Measurements from ENCODE around the gene OR52E4.

The OR52E4 gene

DNA sequence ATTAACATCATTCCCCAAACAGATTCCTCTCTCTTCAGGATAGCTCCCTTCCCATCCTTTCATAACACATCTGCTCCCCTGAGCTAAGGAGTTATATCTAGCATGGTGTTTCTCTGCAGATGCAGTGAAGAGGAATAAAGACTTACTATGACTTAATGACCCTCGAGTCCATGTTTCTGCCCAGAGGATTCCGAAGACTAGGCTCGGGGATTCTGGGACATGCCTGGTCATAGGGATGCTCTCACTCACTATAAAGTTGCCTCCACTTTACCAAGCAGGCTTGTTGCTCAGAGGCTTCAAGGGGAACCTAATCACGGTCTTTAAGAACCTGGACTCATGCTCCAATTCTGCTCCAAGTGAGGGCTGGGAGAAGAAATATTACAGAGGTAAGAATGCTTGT, at the start of gene OR52E4:
TSS of gene OR52E4 (plus strand) at position 301 of the 400 bp plus-strand sequence. CDS start 3,664 bp downstream, outside the sequence.
- no peak for DNase-seq (ENCODE audit: extremely low read depth in 1 of 2, low read depth in 1 of 2)

DNA sequence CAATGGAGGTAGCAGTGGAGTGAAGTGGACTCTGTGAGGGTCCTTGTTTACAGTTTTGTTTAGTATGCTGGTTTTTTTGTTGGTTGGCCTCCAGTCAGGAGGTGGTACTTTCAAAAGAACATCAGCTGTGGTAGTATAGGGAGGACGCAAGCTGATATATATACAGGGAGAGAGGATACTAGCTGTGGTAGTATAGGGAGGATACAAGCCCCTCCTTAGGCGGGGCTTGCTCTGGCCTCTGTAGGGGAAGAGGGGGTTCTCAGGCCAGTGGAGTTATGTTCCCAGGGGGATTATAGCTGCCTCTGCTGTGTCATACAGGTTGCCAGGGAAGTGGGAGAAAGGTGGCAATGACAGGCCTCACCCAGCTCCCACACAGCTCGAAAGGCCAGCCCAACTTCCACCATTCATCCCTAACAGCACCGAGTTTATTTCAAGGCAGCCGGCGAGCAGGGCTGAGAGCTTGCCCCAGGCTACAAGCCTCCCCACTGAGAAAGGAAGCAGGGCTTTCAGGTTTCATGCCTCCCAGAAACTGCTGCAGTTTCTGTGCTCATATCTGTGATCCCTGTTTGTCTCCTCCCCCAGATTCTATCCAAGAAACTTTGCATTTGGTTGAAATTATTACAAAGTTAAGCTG, 49.1 kb upstream of the OR52E4 start:
- DNase-seq (ENCODE audit: extremely low read depth in 1 of 2, low read depth in 1 of 2), result no peak

DNA sequence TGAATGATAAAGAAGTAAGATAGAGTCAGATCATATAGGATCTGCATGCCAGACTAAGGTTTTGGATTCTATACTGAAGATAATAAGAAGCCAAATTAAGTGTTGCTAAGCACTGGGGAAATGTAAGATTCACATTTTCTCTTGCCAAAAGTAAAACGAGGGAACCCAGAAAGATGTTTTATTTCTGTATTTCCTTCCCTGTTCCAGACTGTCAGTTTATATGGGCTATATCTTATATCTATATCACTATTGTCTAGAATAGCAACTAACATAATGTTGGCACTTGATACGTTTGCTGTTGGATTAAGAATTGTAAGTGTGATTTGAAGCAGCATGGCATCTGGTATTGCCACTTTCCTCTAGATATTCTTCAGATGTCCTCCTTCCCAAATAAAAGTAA, 47.0 kb upstream of the OR52E4 start:
- DNase-seq (ENCODE audit: extremely low read depth in 1 of 2, low read depth in 1 of 2), result no peak

DNA sequence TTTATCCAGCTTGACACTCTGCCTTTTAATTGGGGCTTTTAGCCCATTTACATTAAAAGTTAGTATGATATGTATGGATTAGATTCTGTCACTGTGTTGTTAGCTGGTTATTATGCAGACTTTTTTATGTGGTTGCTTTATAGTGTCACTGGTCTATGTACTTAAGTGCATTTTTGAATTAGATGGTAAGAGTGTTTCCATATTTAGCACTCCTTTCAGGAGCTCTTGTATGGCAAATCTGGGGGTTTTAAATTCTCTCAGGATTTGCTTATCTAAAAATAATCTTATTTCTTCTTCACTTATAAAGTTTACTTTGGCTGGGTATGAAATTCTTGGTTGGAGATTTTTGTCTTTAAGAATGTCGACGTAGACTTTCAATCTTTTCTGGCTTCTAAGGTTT, 42.7 kb upstream of the OR52E4 start:
- no peak for DNase-seq (ENCODE audit: extremely low read depth in 1 of 2, low read depth in 1 of 2)

DNA sequence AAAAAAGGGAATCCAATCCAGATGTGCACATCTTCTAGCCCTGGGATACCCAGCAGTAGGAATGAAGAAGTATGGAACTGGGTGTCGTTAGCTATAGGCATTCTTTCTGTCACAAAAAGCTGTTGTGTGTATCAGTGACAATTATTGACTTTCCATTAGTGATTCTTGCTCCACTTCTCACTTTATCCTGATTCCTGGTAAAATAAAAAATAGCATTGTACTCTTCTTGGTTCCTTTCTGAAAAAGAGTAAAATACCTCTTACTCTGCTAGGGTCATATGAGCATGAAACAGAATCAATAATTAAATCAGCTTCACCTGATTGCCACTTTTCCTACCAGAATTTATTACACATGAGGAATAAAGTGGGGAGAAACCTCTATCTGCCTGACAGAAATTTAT, 38.6 kb upstream of the OR52E4 start, which contains the start of gene OR52E6:
TSS of gene OR52E6 (minus strand) at position 101 of the 400 bp plus-strand sequence. CDS start at position 101, 0 bp downstream.
- DNase-seq (ENCODE audit: extremely low read depth in 1 of 2, low read depth in 1 of 2), result no peak

DNA sequence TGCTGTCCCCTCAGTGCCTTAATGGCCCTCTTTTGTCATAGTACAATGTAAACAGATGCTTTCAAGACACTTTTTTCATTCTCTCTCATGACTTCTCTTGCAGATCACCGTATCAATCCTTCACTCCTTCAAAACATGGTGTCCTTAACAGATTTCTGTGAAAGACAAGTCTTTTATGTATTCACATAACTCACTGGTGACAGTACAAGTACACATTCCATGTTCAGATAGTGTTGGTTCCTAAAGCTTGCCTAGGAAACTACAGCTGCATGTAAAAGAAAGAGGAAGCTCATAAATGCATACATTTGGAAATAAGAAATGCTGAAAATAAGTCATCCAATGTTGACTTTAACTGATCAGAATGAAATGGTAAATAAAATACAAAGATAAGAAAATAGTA, 33.7 kb upstream of the OR52E4 start:
- no peak for DNase-seq (ENCODE audit: extremely low read depth in 1 of 2, low read depth in 1 of 2)

DNA sequence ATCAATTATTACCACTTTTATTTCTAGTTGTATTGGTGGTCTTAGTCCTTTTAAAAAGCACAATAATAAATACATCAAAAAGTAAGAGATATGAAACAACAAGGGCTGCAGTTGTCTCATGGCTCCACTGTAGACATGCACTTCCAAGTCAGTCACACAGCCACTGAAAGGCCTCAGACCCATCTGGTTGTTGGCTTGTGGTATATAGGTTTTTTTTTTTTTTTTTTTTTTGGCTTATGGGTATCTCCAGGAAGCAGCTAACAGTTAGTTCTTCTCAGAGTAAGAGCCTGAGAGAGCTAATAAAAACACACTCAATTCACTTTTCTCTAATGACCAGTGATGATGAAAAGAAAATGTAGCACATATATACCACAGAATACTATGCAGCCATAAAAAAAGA, 32.7 kb upstream of the OR52E4 start:
- no peak for DNase-seq (ENCODE audit: extremely low read depth in 1 of 2, low read depth in 1 of 2)

DNA sequence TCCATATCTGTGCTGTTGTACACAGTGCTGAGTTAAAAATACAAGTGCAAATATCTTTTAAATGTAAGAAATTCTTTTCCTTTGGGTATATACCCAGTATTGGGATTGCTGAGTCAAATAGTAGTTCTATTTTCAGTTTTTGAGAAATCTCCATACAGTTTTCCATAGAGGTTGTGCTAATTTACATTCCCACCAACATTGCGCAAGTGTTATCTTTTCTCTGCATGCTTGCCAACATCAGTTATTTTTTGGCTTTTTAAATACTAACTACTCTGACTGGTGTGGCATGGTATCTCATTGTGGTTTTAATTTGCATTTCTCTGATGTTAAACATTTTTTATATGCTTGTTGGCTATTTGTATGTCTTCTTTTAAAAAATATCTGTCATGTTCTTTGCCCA, 29.4 kb upstream of the OR52E4 start:
- no peak for DNase-seq (ENCODE audit: extremely low read depth in 1 of 2, low read depth in 1 of 2)

DNA sequence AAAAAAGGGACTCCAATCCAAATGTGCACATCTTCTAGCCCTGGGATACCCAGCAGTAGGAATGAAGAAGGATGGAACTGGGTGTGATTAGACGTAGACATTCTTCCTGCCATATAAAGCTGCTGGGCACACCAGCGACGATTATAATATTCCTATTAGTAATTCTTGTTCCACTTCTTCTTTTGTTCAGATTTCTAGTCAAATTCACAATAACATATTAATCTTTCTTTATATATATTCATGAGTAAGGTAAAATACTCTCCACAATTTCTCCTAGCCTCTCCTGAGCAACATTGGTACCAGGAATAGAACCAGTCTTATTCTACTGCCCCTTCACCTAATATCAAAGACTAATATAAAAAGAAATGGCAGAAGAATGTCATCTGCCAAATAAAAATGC, 22.8 kb upstream of the OR52E4 start, which contains the start of gene OR52E8:
TSS of gene OR52E8 (minus strand) at position 101 of the 400 bp plus-strand sequence. CDS start at position 101, 0 bp downstream.
- no peak for DNase-seq (ENCODE audit: extremely low read depth in 1 of 2, low read depth in 1 of 2)

DNA sequence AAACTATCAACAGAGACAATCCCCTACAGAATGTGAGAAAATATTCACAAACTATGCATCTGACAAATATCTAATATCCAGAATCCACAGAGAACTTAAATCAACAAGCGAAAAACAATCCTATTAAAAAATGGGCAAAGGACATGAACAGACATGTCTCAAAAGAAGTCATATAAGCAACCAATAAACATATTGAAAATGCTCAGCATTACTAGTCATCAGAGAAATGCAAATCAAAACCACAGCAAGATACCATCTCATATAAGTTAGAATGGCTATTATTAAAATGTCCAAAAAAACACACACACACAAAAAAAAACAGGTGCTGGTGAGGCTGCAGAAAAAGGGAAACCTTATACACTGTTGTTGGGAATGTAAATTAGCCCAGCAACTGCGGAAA, 14.6 kb upstream of the OR52E4 start:
- DNase-seq (ENCODE audit: extremely low read depth in 1 of 2, low read depth in 1 of 2), result no peak

DNA sequence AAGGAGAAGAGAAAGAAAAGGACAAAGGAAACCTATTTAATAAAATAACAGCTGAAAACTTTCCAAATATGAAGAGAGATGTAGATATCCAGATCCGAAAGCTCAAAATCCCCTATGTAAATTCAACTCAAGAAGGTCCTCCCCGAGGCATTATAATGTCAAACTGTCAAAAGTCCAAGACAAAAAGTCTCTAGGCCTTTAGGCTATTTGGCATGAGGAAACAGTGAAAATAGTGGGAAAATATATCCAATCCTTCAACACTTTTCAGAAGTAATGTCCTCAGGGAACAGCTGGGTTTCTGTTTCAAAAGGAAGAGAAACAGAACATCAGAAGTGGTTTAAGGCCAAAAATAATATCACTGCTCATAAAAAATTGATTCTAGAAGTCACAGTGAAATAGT, 1.9 kb upstream of the OR52E4 start:
- DNase-seq (ENCODE audit: extremely low read depth in 1 of 2, low read depth in 1 of 2), result no peak

DNA sequence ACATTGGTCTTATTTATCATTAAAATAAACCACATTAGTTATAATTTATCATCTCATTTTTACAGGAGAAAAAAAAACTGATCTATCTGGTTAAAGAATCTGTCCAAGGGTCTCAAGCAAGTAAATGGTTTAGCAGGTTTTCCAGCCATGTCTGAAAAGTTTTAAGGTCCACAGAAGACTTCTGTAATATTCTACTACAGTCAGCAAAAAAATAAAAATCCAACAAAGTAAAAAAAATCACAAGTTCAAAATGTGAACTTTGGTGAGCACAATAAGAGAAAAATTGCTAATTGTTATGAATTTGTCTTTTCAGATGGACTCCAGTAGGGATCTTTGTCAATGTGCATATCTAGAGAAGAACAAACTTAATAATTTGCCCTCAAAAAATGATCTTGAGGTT, 1.3 kb downstream of the OR52E4 start:
- no peak for DNase-seq (ENCODE audit: extremely low read depth in 1 of 2, low read depth in 1 of 2)

DNA sequence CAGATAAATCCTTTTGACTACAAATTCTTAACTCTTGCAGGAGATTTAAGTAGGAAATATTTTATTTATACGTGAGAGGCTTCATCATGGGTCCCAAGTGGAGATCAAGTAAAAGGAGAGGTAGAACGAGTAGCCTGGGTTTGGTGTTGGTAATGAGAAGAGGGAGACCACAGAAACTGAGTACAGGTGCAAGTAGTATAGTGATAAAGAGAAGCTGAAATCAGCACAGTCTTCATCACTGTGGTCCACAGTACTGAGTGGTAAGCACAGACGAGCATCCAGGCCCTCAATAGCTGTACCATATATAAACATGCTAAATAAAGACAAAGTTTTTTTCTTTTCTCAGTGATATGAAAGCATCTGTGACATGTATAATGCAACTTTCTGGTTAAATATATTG, 6.7 kb downstream of the OR52E4 start:
- DNase-seq (ENCODE audit: extremely low read depth in 1 of 2, low read depth in 1 of 2), result no peak

DNA sequence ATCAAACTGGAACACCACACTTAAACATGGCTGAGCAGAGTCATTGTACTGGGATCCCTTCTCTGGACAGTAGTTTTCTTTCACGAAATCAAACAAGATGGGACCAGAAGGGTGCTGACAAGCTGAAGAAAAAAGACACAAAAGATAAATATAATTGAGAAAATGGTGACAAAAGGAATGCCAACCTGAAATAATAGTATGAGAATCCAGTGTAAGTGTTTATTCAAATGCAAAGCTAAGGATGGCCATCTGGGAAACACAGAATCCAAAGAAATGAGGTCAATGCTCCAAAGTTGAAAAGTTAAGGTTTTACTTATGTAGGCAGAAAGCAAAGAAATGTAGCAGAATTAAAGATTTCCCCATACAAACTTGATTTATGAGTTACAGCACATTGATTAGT, 7.2 kb downstream of the OR52E4 start:
- DNase-seq (ENCODE audit: extremely low read depth in 1 of 2, low read depth in 1 of 2), result no peak

DNA sequence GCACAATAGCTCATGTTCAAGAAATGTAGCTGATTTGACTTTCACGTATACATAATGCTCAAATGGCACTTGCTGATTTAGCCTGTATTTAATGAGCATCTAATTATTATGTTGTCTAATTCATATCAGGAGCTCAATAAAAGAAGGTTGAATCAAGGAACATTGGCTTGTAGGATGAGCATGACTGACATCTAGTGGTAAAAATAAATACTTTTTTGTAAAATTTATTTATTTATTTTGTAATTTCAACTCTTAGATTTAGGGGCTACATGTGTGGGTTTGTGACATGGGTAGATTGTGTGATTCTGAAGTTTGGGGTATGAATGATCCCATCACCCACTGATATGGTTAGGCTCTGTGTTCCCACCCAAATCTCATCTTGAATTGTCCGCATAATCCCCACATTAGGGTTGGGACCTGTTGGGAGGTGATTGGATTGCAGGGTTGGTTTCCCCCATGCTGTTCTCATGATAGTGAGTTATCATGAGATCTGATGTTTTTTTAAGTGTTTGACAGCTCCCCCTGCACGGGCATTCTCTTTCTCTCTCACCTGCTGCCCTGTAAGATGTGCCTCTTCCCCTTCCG, 10.9 kb downstream of the OR52E4 start:
- DNase-seq (ENCODE audit: extremely low read depth in 1 of 2, low read depth in 1 of 2), result no peak

DNA sequence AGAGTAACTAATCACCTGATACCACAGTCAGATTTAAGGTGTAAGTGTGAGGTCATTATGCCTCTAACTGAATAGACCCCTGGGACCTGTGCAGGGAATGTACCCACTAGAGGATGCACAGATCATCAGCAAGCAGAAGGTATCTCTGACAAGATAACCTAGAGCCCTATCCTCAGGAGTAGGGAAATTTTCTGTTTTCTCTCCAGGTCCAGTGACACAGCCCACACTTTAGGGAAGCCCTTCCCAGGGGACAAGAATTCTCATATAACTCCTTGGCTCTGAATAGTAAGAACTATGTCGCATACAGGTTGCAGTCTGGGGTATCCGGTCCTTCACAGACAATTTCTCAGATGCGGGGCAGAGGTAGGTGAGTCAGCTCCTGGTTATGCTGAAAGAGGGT, 12.5 kb downstream of the OR52E4 start, which contains the start of gene OR52E5:
TSS of gene OR52E5 (plus strand) at position 301 of the 400 bp plus-strand sequence. CDS start 7,569 bp downstream, outside the sequence.
- DNase-seq (ENCODE audit: extremely low read depth in 1 of 2, low read depth in 1 of 2), result no peak

DNA sequence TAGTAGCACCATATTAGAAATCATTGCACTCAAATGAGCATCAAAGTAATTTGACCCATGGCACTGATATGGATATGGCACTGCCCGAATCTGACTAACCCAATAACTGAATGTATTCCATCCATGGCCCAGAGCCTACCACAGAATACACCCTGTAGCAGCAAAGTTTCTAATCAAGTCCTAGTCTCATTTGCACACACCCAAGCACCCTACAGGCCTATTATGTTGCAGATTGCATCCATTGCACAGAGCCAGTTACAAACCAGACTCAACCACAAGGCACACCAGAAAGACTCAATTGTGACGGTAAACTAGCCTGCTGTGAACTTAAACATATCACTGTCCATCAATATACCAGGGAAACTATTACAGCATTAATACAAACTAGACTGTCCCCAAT, 19.1 kb downstream of the OR52E4 start:
- no peak for DNase-seq (ENCODE audit: extremely low read depth in 1 of 2, low read depth in 1 of 2)

DNA sequence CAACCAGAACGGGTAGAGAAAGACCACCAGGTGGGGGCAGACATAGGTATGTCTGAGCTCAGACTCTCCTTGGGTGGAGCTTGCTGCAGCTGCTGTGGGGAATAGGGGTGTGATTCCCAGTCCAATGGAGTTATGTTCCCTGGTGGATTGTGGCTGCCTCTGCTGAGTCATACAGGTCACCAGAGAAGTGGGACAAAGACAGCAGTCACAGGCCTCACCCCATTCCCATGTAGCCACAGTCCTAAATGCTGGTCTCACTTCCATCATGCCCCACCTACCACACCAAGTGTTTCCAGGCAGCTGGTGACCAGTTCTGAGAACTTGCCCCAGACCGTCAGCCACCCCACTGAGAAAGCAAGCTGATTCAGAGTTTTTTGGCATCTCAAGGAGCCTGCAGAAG, 30.1 kb downstream of the OR52E4 start:
- no peak for DNase-seq (ENCODE audit: extremely low read depth in 1 of 2, low read depth in 1 of 2)

DNA sequence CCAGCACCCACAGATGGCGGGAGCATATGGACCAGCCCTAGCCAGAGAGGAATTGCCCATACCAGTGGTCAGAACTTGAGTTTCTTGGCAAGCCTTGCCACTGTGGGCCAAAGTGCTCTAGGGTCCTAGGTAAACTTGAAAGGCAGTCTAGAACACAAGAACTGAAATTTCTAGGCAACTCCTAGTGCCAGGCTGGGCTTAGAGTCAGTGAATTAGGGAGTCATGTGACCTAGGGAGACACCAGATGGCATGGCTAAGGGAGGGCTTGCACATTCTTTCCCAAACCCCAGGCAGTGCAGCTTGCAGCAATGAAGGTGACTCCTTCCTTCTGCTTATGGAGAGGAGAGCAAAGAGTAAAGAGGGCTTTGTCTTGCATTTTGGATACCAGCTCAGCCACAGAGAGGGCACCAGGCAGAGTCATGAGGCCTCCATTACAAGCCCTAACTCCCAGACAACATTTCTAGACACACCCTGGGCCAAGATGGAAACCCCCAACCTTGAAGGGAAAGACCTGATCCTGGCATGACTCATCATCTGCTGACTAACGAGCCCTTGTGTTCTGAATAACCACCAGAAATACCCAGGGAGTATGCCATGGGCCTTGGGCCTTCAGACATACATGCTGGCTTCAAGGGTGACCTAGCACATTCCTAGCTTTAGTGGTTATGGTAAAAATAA, 42.5 kb downstream of the OR52E4 start:
- peak in 1 of 2 donors; percentile 40 for DNase-seq (ENCODE audit: extremely low read depth in 1 of 2, low read depth in 1 of 2)

DNA sequence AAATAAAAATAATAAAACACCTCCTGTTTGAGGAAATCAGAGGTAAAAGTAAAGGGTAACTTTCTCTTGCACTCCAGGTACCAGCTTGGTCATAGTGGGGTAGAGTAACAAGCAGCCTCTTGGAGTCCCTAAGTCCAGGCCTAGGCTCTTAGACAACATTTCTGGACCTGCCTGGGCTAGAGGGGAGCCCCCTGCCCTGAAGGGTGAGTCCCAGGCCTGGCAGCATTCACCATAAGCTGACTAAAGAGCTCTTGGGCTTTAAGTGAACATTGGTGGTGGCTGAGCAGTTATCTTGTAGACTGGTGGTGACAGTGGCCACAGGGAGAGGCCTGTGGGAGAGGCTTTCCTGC, 43.0 kb downstream of the OR52E4 start:
- DNase-seq (ENCODE audit: extremely low read depth in 1 of 2, low read depth in 1 of 2), result no peak

DNA sequence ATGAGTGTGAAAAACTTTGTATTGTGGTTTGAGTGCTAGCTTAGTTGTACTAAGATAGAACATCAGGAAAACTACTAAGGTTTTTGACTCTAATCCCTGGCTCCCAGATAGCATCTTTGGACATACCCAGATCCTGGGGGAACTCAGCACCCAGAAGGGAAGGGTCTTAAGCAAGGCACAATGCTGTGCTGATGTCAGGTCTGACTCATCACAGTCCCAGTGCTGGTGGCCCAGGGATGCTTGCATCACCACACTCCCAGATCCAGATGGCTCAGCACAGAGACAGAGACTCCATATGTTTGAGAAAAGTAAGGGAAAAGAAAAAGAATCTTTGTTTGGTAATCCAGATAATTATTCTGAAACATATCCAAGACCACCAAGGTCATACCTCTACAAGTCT, 43.4 kb downstream of the OR52E4 start:
- DNase-seq (ENCODE audit: extremely low read depth in 1 of 2, low read depth in 1 of 2), result no peak

DNA sequence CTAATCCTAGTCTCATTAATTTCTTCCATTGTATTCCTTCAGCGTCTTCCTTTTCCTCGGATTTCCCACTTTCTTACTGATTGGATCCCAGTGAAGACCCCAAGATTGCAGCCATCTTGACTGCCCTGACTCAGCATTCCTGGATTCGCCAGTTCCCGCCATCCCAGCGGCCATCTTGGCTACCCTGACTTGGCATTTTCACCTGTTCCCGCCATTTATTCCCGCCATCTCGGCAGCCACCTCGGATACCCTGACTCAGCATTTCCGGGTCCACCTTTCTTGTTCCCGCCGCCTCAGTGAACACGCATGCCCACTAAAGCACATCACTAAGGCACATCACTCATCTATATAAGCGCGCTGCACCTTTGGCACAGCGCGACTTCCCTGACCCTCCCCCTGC, 47.8 kb downstream of the OR52E4 start:
- no peak for DNase-seq (ENCODE audit: extremely low read depth in 1 of 2, low read depth in 1 of 2)

All from stimulated activated CD8-positive, alpha-beta memory T cell treated with anti-CD3 and anti-CD28 coated beads, Interleukin-7, amount 100 ng/mL, for 48 hours (primary cell).